ENCODE results near the gene PCDH7. TPM values are rescaled to one million over a fixed set of nuclear protein-coding genes. Genes with fewer than 3 reads are reported as not detected.

PCDH7 gene
- total RNA-seq, 2 donors from 2014 or later, result 2.6 to 3.3 TPM

- no peak overlapping the region for H3K27ac ChIP-seq
- intact Hi-C loops (cut with DNase I), result no loop called here
- DNase-seq (no peak), ATAC-seq (no peak)
- no peaks in the 10 kb centered on the region for H3K36me3 ChIP-seq (replicated peaks in 1 of 2; ENCODE audit: insufficient read depth in 1 of 2, low read depth in 2 of 2)
- H3K4me3 ChIP-seq, result no peak overlapping the region
- TF ChIP-seq POLR2A (IDR thresholded peaks at IDR 0.05), result no peak
- TF ChIP-seq CTCF (IDR thresholded peaks at IDR 0.05), result no peak
- H3K27me3 ChIP-seq, result peaks cover 0 to 5% of the 10 kb centered on the region in 2 donors
- 56 to 60% methylated on average over 2 of the region's 2 CpGs for WGBS, 2 donors
- H3K4me1 ChIP-seq, result peaks cover 14% of the 10 kb centered on the region
- no peaks in the 10 kb centered on the region for H3K9me3 ChIP-seq
These were observed 6.0 kb downstream of the PCDH7 start for GRCh38 chr4:30726090-30726675.

GRCh38 chr4:30727409-30727808 is 7.2 kb downstream of the PCDH7 start:
- Histone ChIP-seq H3K36me3 (replicated peaks in 1 of 2; ENCODE audit: insufficient read depth in 1 of 2, low read depth in 2 of 2) (no peaks in the 10 kb centered on the region), H3K9me3 (no peaks in the 10 kb centered on the region), H3K27ac (no peak overlapping the region), H3K4me3 (no peak overlapping the region), H3K27me3 (no peaks in the 10 kb centered on the region), H3K4me1 (peaks cover 3% of the 10 kb centered on the region)
- no peak for ATAC-seq
- DNase-seq, result no peak
- no peak for TF ChIP-seq CTCF (IDR thresholded peaks at IDR 0.05)
- 63 to 66% methylated on average over 2 of the region's 2 CpGs for WGBS, 2 donors
- intact Hi-C loops (cut with DNase I), result no loop called here

GRCh38 chr4:30728311-30728710 is 8.1 kb downstream of the PCDH7 start:
- Histone ChIP-seq H3K27ac (no peak overlapping the region), H3K9me3 (no peaks in the 10 kb centered on the region), H3K4me1 (no peaks in the 10 kb centered on the region), H3K36me3 (replicated peaks in 1 of 2; ENCODE audit: insufficient read depth in 1 of 2, low read depth in 2 of 2) (no peaks in the 10 kb centered on the region), H3K4me3 (no peak overlapping the region), H3K27me3 (no peaks in the 10 kb centered on the region)
- WGBS, 2 donors, result 68 to 77% methylated on average over 2 of the region's 2 CpGs
- intact Hi-C loops (cut with DNase I), result no loop called here
- TF ChIP-seq POLR2A (IDR thresholded peaks at IDR 0.05), result no peak
- no peak for TF ChIP-seq CTCF (IDR thresholded peaks at IDR 0.05)
- DNase-seq, result no peak
- no peak for ATAC-seq

- no peak for TF ChIP-seq POLR2A (IDR thresholded peaks at IDR 0.05)
These were observed 23.7 kb downstream of the PCDH7 start for GRCh38 chr4:30743897-30744296.

GRCh38 chr4:30744386-30744785 is 24.2 kb downstream of the PCDH7 start:
- Histone ChIP-seq H3K27ac (no peak overlapping the region), H3K4me1 (no peaks in the 10 kb centered on the region), H3K4me3 (no peak overlapping the region), H3K36me3 (replicated peaks in 1 of 2; ENCODE audit: insufficient read depth in 1 of 2, low read depth in 2 of 2) (no peaks in the 10 kb centered on the region), H3K27me3 (no peaks in the 10 kb centered on the region), H3K9me3 (no peaks in the 10 kb centered on the region)
- intact Hi-C loops (cut with DNase I), result no loop called here
- ATAC-seq (no peak), DNase-seq (no peak)
- TF ChIP-seq POLR2A (IDR thresholded peaks at IDR 0.05), result no peak
- TF ChIP-seq CTCF (IDR thresholded peaks at IDR 0.05), result no peak

More at GRCh38 chr4:30743897-30744296, 23.7 kb downstream of the PCDH7 start:
- WGBS, 2 donors, result 43 to 46% methylated on average over 3 of the region's 3 CpGs
- Histone ChIP-seq H3K27ac (no peak overlapping the region), H3K4me1 (no peaks in the 10 kb centered on the region), H3K4me3 (no peak overlapping the region), H3K27me3 (no peaks in the 10 kb centered on the region), H3K9me3 (no peaks in the 10 kb centered on the region), H3K36me3 (replicated peaks in 1 of 2; ENCODE audit: insufficient read depth in 1 of 2, low read depth in 2 of 2) (no peaks in the 10 kb centered on the region)
- no peak for DNase-seq
- ATAC-seq, result no peak
- intact Hi-C loops (cut with DNase I), result no loop called here
